GM12891 (cell line): ENCODE data around the gene ITGA1.

ENCODE experiments used
- DNase-seq: peaks from one replicate; pipeline ENCODE4 v3.0.0; 2011; ENCODE audit warnings: low spot score; ENCODE audit not compliant: insufficient read length
- FAIRE-seq: peaks from 2 replicates; lab custom pipeline; 2011; peaks lifted over from hg19 to GRCh38; lab: Jason Lieb, UNC
- PAX5 ChIP-seq: IDR thresholded peaks from 2 replicates; pipeline ENCODE4 v1.6.1; 2011; ENCODE audit warnings: low read length, moderate library complexity, mild to moderate bottlenecking; ENCODE audit not compliant: insufficient read depth, severe bottlenecking
- POLR2A ChIP-seq: IDR thresholded peaks from 2 replicates; pipeline ENCODE4 v1.6.1; 2011; ENCODE audit warnings: low read depth, low read length, control low read depth
- POLR2AphosphoS5 ChIP-seq: IDR thresholded peaks from 2 replicates; pipeline ENCODE4 v1.6.1; 2011; ENCODE audit warnings: low read depth, low read length, control low read depth
- POU2F2 ChIP-seq: IDR thresholded peaks from 2 replicates; pipeline ENCODE4 v1.6.1; 2011; ENCODE audit warnings: low read depth, mild to moderate bottlenecking, control low read depth, low read length, moderate library complexity
- SPI1 ChIP-seq: IDR thresholded peaks from 2 replicates; pipeline ENCODE4 v1.6.1; 2011; ENCODE audit warnings: low read depth, low read length, control low read depth
- TAF1 ChIP-seq: IDR thresholded peaks from 2 replicates; pipeline ENCODE4 v1.6.1; 2011; ENCODE audit warnings: low read depth, low read length, control low read depth

Gene ITGA1

GRCh38 chr5:52896534-52897237, 109.0 kb downstream of the ITGA1 start:
- DNase-seq: no peak
- no peak for FAIRE-seq

GRCh38 chr5:52897238-52897614, 109.5 kb downstream of the ITGA1 start:
- no peak for TF ChIP-seq POU2F2
- no peak for TF ChIP-seq PAX5
- no peak for TF ChIP-seq POLR2A
- FAIRE-seq: no peak
- no peak for DNase-seq

More at GRCh38 chr5:52896534-52897237, 109.0 kb downstream of the ITGA1 start:
- TF ChIP-seq PAX5 (no peak), TAF1 (no peak), POLR2A (no peak), POLR2AphosphoS5 (no peak), SPI1 (no peak), POU2F2 (no peak)

- TF ChIP-seq SPI1 (no peak), TAF1 (no peak), POLR2AphosphoS5 (no peak), PAX5 (no peak), POU2F2 (no peak), POLR2A (no peak)
- no peak for FAIRE-seq
Measured at GRCh38 chr5:52898961-52899680, 111.4 kb downstream of the ITGA1 start.

GRCh38 chr5:52903142-52903541, 115.4 kb downstream of the ITGA1 start:
- DNase-seq (no peak), FAIRE-seq (no peak)
- TF ChIP-seq PAX5 (no peak), SPI1 (no peak), POLR2A (no peak), POU2F2 (no peak), POLR2AphosphoS5 (no peak), TAF1 (no peak)

More at GRCh38 chr5:52898961-52899680, 111.4 kb downstream of the ITGA1 start:
- no peak for DNase-seq

- FAIRE-seq (no peak), DNase-seq (no peak)
- TF ChIP-seq TAF1: no peak
- TF ChIP-seq POLR2AphosphoS5: no peak
- no peak for TF ChIP-seq POLR2A
- TF ChIP-seq SPI1: no peak
- no peak for TF ChIP-seq PAX5
- TF ChIP-seq POU2F2: no peak
Measured at GRCh38 chr5:52906343-52906742, 118.6 kb downstream of the ITGA1 start.

GRCh38 chr5:52906845-52907244, 119.1 kb downstream of the ITGA1 start:
- FAIRE-seq (no peak), DNase-seq (no peak)
- TF ChIP-seq TAF1 (no peak), POLR2A (no peak), POLR2AphosphoS5 (no peak), SPI1 (no peak), POU2F2 (no peak), PAX5 (no peak)

- TF ChIP-seq PAX5 (no peak), POU2F2 (no peak), POLR2A (no peak), SPI1 (no peak), TAF1 (no peak), POLR2AphosphoS5 (no peak)
- FAIRE-seq (no peak), DNase-seq (no peak)
Measured at GRCh38 chr5:52909192-52909591, 121.5 kb downstream of the ITGA1 start.

GRCh38 chr5:52910071-52910470, 122.4 kb downstream of the ITGA1 start:
- TF ChIP-seq PAX5 (no peak), TAF1 (no peak), SPI1 (no peak), POLR2A (no peak), POU2F2 (no peak), POLR2AphosphoS5 (no peak)
- DNase-seq: no peak
- FAIRE-seq: no peak

GRCh38 chr5:52915176-52915875, 127.6 kb downstream of the ITGA1 start:
- TF ChIP-seq POLR2AphosphoS5: no peak
- TF ChIP-seq POLR2A: no peak
- no peak for TF ChIP-seq PAX5
- TF ChIP-seq TAF1: no peak
- no peak for TF ChIP-seq SPI1
- no peak for TF ChIP-seq POU2F2
- peak; percentile 50 for FAIRE-seq
- DNase-seq: peak; percentile 37
